ENCODE results near the gene GAGE12E.
"Not testable (repeated sequence)": the region's sequence is repeated elsewhere in the genome, so short reads cannot be mapped to it uniquely, and the experiment has no call there.

- not testable (repeated sequence) for TF ChIP-seq POLR2A, CTCF (IDR thresholded peaks at IDR 0.05)
Measured at GRCh38 chrX:49569152-49569551, 18.1 kb downstream of the GAGE12E start.
